GM12892 (cell line): ENCODE measurements around the gene PRPF18.

Experiments used
- POLR2A ChIP-seq: IDR thresholded peaks from 2 replicates; pipeline ENCODE4 v1.6.1; 2011; ENCODE audit warnings: low read depth, low read length, control low read depth
- POLR2AphosphoS5 ChIP-seq: IDR thresholded peaks from 2 replicates; pipeline ENCODE4 v1.6.1; 2011; ENCODE audit warnings: low read depth, low read length, control low read depth

DNA sequence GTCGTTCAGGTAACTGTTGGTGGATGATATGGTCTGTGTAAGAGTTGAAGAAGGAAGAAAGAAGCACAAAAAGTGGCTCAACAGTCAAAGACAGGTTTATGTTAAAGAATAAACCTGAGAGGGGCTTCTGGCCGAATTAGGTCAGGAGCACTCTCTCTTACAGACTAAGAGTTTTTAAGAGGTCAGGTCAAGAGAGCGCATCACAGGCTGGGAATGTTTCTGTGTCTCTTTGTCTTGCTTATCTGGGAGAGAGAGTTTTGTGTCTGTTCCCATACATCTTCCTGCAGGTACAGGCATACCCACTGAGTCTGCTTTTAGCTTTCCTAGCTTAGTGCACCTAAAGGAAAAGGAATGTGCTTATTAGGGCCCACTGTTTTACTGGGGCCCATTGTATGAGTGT, 22.2 kb upstream of the PRPF18 start:
- TF ChIP-seq POLR2AphosphoS5, result no peak
- TF ChIP-seq POLR2A, result no peak
